CD8-positive, alpha-beta memory T cell (primary cell): ENCODE data around the gene BTBD8. TPM values are rescaled to one million over a fixed set of nuclear protein-coding genes. Genes with fewer than 3 reads are reported as not detected.

Source experiments
- CTCF ChIA-PET: fragments of 350-600 bp; sonication (Branson Sonifier 250); formaldehyde crosslinking; loops from one replicate; lab custom pipeline; 2021; ENCODE audit warnings: antibody characterized with exemption; lab: Charles Lee
- POLR2A ChIA-PET: fragments of 350-600 bp; sonication (Branson Sonifier 250); formaldehyde crosslinking; loops from one replicate; lab custom pipeline; 2021; ENCODE audit warnings: antibody characterized with exemption; lab: Charles Lee
- DNase-seq, 5 donors: peaks; one replicate each; pipeline versions ENCODE4 v3.0.0 to v3.0.0-alpha.2; 2020 to 2022; ENCODE audit warnings: mixed read lengths in 1 of 5
- H3K27ac ChIP-seq: one replicate; pipeline ENCODE4 v1.7.0; 2013; ENCODE audit warnings: low read depth, mild to moderate bottlenecking, low read length, moderate library complexity
- H3K27me3 ChIP-seq: 2 replicates; pipeline ENCODE4 v1.7.0; 2013; ENCODE audit warnings: low read length, mild to moderate bottlenecking; ENCODE audit not compliant: insufficient read depth, poor library complexity, severe bottlenecking
- H3K36me3 ChIP-seq: 2 replicates; pipeline ENCODE4 v1.7.0; 2013; ENCODE audit warnings: mild to moderate bottlenecking, low read length, moderate library complexity; ENCODE audit not compliant: insufficient read depth
- H3K4me1 ChIP-seq: 2 replicates; pipeline ENCODE4 v1.7.0; 2013; ENCODE audit warnings: mild to moderate bottlenecking, low read length, moderate library complexity; ENCODE audit not compliant: insufficient read depth
- H3K4me3 ChIP-seq: 2 replicates; pipeline ENCODE4 v1.7.0; 2013; ENCODE audit warnings: mild to moderate bottlenecking, low read length
- H3K9me3 ChIP-seq: 2 replicates; pipeline ENCODE4 v1.7.0; 2013; ENCODE audit warnings: mild to moderate bottlenecking, low read length
- H3K27ac Mint-ChIP-seq, 8 donors: one replicate each; pipeline ENCODE4 v1.8.0; 2020 to 2021; ENCODE audit warnings: mixed read lengths in 8 of 8, mild to moderate bottlenecking in 6 of 8, inconsistent platforms in 3 of 8, moderate library complexity in 3 of 8
- H3K27me3 Mint-ChIP-seq, 2 donors: one replicate each; pipeline ENCODE4 v1.8.0; 2020 to 2021; ENCODE audit warnings: mixed read lengths in 2 of 2, mild to moderate bottlenecking in 1 of 2, moderate library complexity in 1 of 2
- H3K36me3 Mint-ChIP-seq, 3 donors: one replicate each; pipeline ENCODE4 v1.8.0; 2020 to 2021; ENCODE audit warnings: mixed read lengths in 3 of 3, inconsistent platforms in 1 of 3, mild to moderate bottlenecking in 1 of 3
- H3K4me1 Mint-ChIP-seq, 3 donors: one replicate each; pipeline ENCODE4 v1.8.0; 2020 to 2021; ENCODE audit warnings: mixed read lengths in 3 of 3, inconsistent platforms in 1 of 3, mild to moderate bottlenecking in 1 of 3
- H3K4me3 Mint-ChIP-seq, 7 donors: one replicate each; pipeline ENCODE4 v1.8.0; 2020 to 2021; ENCODE audit warnings: mixed read lengths in 7 of 7, mild to moderate bottlenecking in 6 of 7, moderate library complexity in 4 of 7, inconsistent platforms in 2 of 7
- H3K9me3 Mint-ChIP-seq, 5 donors: one replicate each; pipeline ENCODE4 v1.8.0; 2020 to 2022; ENCODE audit warnings: mixed read lengths in 5 of 5, mild to moderate bottlenecking in 3 of 5, moderate library complexity in 2 of 5, inconsistent platforms in 1 of 5
- polyA plus RNA-seq: library from polyadenylated mRNA; unstranded; fragments of 300-500 nt; fragmentation: Illumina TruSeq; gene quantifications from one replicate; pipeline ENCODE4 v1.2.3, GENCODE V29; 2021
- total RNA-seq, 2 experiments: library from RNA; stranded (reverse); gene quantifications; one replicate each; pipeline ENCODE4 v1.2.3, GENCODE V29; 2021

BTBD8 gene
- total and polyA plus RNA-seq, 3 experiments from 2014 or later = 0.58 to 1.4 (median 1.2) TPM

- no peaks in the 10 kb centered on the region for H3K4me1 Mint-ChIP-seq
- Histone ChIP-seq H3K9me3 (no peaks in the 10 kb centered on the region), H3K27ac (no peak overlapping the region), H3K36me3 (no peaks in the 10 kb centered on the region), H3K4me3 (no peak overlapping the region), H3K27me3 (no peaks in the 10 kb centered on the region), H3K4me1 (no peaks in the 10 kb centered on the region)
- POLR2A ChIA-PET = no interaction called here
- no peak overlapping the region for H3K27ac Mint-ChIP-seq
- no peak for DNase-seq
- no peaks in the 10 kb centered on the region for H3K9me3 Mint-ChIP-seq
- H3K36me3 Mint-ChIP-seq = peaks cover 3 to 20% (median 13%) of the 10 kb centered on the region in 3 donors
- H3K27me3 Mint-ChIP-seq = peaks cover 0 to 2% of the 10 kb centered on the region in 2 donors
- H3K4me3 Mint-ChIP-seq = no peak overlapping the region
- CTCF ChIA-PET = no interaction called here
Observed at GRCh38 chr1:92094595-92094994, 14.4 kb downstream of the BTBD8 start.

- no peaks in the 10 kb centered on the region for H3K36me3 ChIP-seq
- no peaks in the 10 kb centered on the region for H3K4me1 Mint-ChIP-seq
- no peaks in the 10 kb centered on the region for H3K9me3 ChIP-seq
- H3K36me3 Mint-ChIP-seq = peaks cover 4 to 14% (median 8%) of the 10 kb centered on the region in 3 donors
- peaks cover 0 to 2% of the 10 kb centered on the region in 2 donors for H3K27me3 Mint-ChIP-seq
- no peak overlapping the region for H3K27ac Mint-ChIP-seq
- no peaks in the 10 kb centered on the region for H3K4me1 ChIP-seq
- H3K27ac ChIP-seq = no peak overlapping the region
- POLR2A ChIA-PET = no interaction called here
- no peak overlapping the region for H3K4me3 Mint-ChIP-seq
- DNase-seq = no peak
- CTCF ChIA-PET = no interaction called here
- H3K4me3 ChIP-seq = no peak overlapping the region
- no peaks in the 10 kb centered on the region for H3K9me3 Mint-ChIP-seq
- H3K27me3 ChIP-seq = no peaks in the 10 kb centered on the region
Observed at GRCh38 chr1:92095874-92096273, 15.7 kb downstream of the BTBD8 start.

- no peak for DNase-seq
Observed at GRCh38 chr1:92096317-92096716, 16.2 kb downstream of the BTBD8 start.

GRCh38 chr1:92105546-92106081, 25.5 kb downstream of the BTBD8 start:
- Mint-ChIP-seq H3K27ac (no peak overlapping the region), H3K4me3 (no peak overlapping the region), H3K27me3 (no peaks in the 10 kb centered on the region), H3K4me1 (no peaks in the 10 kb centered on the region), H3K9me3 (no peaks in the 10 kb centered on the region), H3K36me3 (peaks cover 5 to 34% (median 15%) of the 10 kb centered on the region in 3 donors)
- no peak for DNase-seq
- CTCF ChIA-PET = no interaction called here
- Histone ChIP-seq H3K36me3 (no peaks in the 10 kb centered on the region), H3K4me3 (no peak overlapping the region), H3K4me1 (no peaks in the 10 kb centered on the region), H3K27me3 (no peaks in the 10 kb centered on the region), H3K27ac (no peak overlapping the region), H3K9me3 (no peaks in the 10 kb centered on the region)
- POLR2A ChIA-PET = no interaction called here

More at GRCh38 chr1:92096317-92096716, 16.2 kb downstream of the BTBD8 start:
- no peaks in the 10 kb centered on the region for H3K4me1 ChIP-seq
- H3K9me3 ChIP-seq = no peaks in the 10 kb centered on the region
- H3K27ac ChIP-seq = no peak overlapping the region
- peaks cover 0 to 2% of the 10 kb centered on the region in 2 donors for H3K27me3 Mint-ChIP-seq
- H3K9me3 Mint-ChIP-seq = no peaks in the 10 kb centered on the region
- H3K27me3 ChIP-seq = no peaks in the 10 kb centered on the region
- H3K36me3 Mint-ChIP-seq = peaks cover 8 to 13% (median 10%) of the 10 kb centered on the region in 3 donors
- POLR2A ChIA-PET = no interaction called here
- CTCF ChIA-PET = no interaction called here
- no peaks in the 10 kb centered on the region for H3K4me1 Mint-ChIP-seq
- H3K27ac Mint-ChIP-seq = no peak overlapping the region
- H3K4me3 Mint-ChIP-seq = no peak overlapping the region
- no peaks in the 10 kb centered on the region for H3K36me3 ChIP-seq
- H3K4me3 ChIP-seq = no peak overlapping the region

- Mint-ChIP-seq H3K4me3 (no peak overlapping the region), H3K27ac (no peak overlapping the region), H3K4me1 (no peaks in the 10 kb centered on the region), H3K27me3 (no peaks in the 10 kb centered on the region), H3K36me3 (peaks cover 0 to 18% (median 5%) of the 10 kb centered on the region in 3 donors), H3K9me3 (no peaks in the 10 kb centered on the region)
- CTCF ChIA-PET = no interaction called here
- Histone ChIP-seq H3K36me3 (no peaks in the 10 kb centered on the region), H3K4me1 (no peaks in the 10 kb centered on the region), H3K27ac (no peak overlapping the region), H3K9me3 (no peaks in the 10 kb centered on the region), H3K27me3 (no peaks in the 10 kb centered on the region), H3K4me3 (no peak overlapping the region)
- POLR2A ChIA-PET = no interaction called here
- no peak for DNase-seq
Observed at GRCh38 chr1:92108631-92109030, 28.5 kb downstream of the BTBD8 start.

- CTCF ChIA-PET = no interaction called here
Observed at GRCh38 chr1:92117526-92117925, 37.4 kb downstream of the BTBD8 start.

GRCh38 chr1:92118826-92119225, 38.7 kb downstream of the BTBD8 start:
- Mint-ChIP-seq H3K36me3 (peaks cover 0 to 1% (median 1%) of the 10 kb centered on the region in 3 donors), H3K4me1 (peaks cover 2 to 7% (median 7%) of the 10 kb centered on the region in 3 donors), H3K27me3 (no peaks in the 10 kb centered on the region), H3K9me3 (no peaks in the 10 kb centered on the region), H3K27ac (no peak overlapping the region), H3K4me3 (no peak overlapping the region)
- H3K27me3 ChIP-seq = no peaks in the 10 kb centered on the region
- ChIA-PET POLR2A (no interaction called here), CTCF (no interaction called here)
- no peaks in the 10 kb centered on the region for H3K36me3 ChIP-seq
- no peaks in the 10 kb centered on the region for H3K9me3 ChIP-seq
- no peak overlapping the region for H3K4me3 ChIP-seq
- H3K4me1 ChIP-seq = no peaks in the 10 kb centered on the region
- H3K27ac ChIP-seq = no peak overlapping the region
- DNase-seq = no peak

More at GRCh38 chr1:92117526-92117925, 37.4 kb downstream of the BTBD8 start:
- Histone ChIP-seq H3K4me3 (no peak overlapping the region), H3K9me3 (no peaks in the 10 kb centered on the region), H3K4me1 (no peaks in the 10 kb centered on the region), H3K36me3 (no peaks in the 10 kb centered on the region), H3K27me3 (no peaks in the 10 kb centered on the region), H3K27ac (no peak overlapping the region)
- Mint-ChIP-seq H3K4me1 (peaks cover 2 to 6% (median 6%) of the 10 kb centered on the region in 3 donors), H3K27me3 (no peaks in the 10 kb centered on the region), H3K36me3 (no peaks in the 10 kb centered on the region), H3K27ac (peak overlapping the region in 2 of 8 donors; percentile 11 to 23), H3K4me3 (no peak overlapping the region), H3K9me3 (no peaks in the 10 kb centered on the region)
- POLR2A ChIA-PET = no interaction called here
- no peak for DNase-seq

GRCh38 chr1:92123868-92124267, 43.7 kb downstream of the BTBD8 start:
- Mint-ChIP-seq H3K36me3 (peaks cover 3 to 11% (median 7%) of the 10 kb centered on the region in 3 donors), H3K27me3 (no peaks in the 10 kb centered on the region), H3K27ac (no peak overlapping the region), H3K9me3 (no peaks in the 10 kb centered on the region), H3K4me1 (peaks cover 0 to 7% (median 4%) of the 10 kb centered on the region in 3 donors), H3K4me3 (no peak overlapping the region)
- no peaks in the 10 kb centered on the region for H3K36me3 ChIP-seq
- H3K27ac ChIP-seq = no peak overlapping the region
- DNase-seq = no peak
- H3K27me3 ChIP-seq = no peaks in the 10 kb centered on the region
- ChIA-PET POLR2A (no interaction called here), CTCF (no interaction called here)
- H3K9me3 ChIP-seq = no peaks in the 10 kb centered on the region
- H3K4me3 ChIP-seq = no peak overlapping the region
- H3K4me1 ChIP-seq = no peaks in the 10 kb centered on the region
